ENCODE results near the gene CCDC28B. TPM values are rescaled to one million over a fixed set of nuclear protein-coding genes. Genes with fewer than 3 reads are reported as not detected.
A peak's percentile ranks its signal among the peaks of the same experiment; 100 is the strongest.
"Not testable (repeated sequence)": the region's sequence is repeated elsewhere in the genome, so short reads cannot be mapped to it uniquely, and the experiment has no call there.

CCDC28B gene
- 24.4 and 30.9 TPM in 2 replicates for total RNA-seq (2014; rRNA removed; shearing (Covaris generic))

DNA sequence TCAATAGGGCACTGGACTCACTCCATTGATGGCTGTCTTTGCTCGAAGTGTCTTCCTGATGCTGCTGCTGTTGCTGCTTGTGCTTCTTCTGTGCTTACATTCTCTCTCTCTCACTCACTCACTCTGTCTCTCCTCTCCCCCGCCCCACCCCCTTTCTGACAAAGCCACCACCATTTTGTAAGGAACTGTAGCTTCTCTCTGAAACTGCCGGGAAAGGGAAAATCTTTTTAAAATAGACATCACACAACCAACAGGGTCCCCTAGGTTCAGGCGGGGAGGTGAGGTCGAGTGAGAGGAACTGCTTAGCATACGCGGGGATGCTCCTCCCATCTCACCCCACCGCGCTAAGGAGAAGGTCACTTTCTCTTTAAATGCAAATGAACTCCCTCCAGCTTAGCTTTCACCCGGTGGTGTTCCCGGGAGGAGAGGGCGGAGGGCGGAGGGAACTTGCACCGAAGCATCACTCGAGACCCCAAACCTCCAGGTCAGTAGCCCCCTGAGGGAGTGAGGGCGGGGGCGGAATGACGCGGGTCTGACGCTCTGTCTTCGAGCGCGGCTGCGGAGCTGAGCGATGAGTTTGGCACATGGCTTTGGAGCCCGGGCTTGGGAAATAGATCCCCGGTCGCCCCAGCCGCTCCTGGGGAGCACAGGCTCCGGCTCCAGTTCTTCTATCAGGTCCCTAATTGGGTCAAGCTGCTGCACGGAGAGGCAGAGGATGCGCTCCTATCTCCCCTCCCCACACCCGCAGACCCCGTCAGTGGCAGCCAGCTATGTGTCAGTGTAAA lies at the start of gene CCDC28B:
Gene CCDC28B (plus strand): TSS at position 370 of the 785 bp plus-strand sequence. CDS start 1,341 bp downstream, outside the sequence.
- peak; percentile 86 for DNase-seq (ENCODE audit: low spot score)
- in situ Hi-C loops (cut with HindIII; ENCODE audit: low sequenced_read_pairs) = no loop called here

DNA sequence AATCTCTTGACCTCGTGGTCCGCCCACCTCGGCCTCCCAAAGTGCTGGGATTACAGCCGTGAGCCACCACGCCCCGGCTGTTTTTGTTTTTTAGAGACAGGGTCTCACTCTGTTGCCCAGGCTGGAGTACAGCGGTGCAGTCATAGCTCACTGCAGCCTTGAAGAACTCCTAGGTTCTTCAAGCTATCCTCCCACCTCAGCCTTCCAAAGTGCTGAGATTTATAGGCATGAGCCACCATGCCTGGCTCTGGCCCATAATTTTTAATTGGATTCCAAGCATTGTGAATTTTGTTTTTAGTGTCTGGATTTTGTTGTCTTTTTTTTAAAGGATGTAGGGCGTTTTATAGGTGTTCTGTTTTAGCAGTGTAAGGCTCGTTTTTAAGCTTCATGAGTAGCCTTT lies 49.5 kb upstream of the CCDC28B start:
- in situ Hi-C loops (cut with HindIII; ENCODE audit: low sequenced_read_pairs) = no loop called here
- no peak for DNase-seq (ENCODE audit: low spot score)

DNA sequence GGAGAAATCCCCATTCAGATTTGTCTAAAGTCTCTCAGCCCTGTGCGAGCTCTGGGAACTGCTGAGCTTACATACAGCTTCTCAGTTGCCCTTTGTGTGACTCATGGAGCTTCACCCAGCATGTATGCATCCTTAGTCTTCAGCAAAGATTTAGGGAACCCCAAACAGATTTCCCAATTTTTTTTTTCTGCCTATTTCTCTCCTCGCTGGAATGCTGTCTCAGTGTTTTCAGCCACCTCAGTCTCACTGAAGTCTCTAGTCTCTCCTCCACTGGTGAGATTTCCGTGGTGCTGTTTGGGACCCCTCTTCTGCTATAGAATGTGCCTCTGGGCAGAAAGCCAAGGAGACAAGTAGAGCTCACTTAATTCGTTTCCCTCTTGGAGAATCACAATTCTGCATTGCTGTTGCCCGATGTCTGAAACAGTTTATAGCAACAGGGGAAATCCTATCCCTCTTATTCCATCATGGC lies 49.0 kb upstream of the CCDC28B start:
- DNase-seq (ENCODE audit: low spot score) = peak; percentile 32
- in situ Hi-C loops (cut with HindIII; ENCODE audit: low sequenced_read_pairs) = no loop called here

DNA sequence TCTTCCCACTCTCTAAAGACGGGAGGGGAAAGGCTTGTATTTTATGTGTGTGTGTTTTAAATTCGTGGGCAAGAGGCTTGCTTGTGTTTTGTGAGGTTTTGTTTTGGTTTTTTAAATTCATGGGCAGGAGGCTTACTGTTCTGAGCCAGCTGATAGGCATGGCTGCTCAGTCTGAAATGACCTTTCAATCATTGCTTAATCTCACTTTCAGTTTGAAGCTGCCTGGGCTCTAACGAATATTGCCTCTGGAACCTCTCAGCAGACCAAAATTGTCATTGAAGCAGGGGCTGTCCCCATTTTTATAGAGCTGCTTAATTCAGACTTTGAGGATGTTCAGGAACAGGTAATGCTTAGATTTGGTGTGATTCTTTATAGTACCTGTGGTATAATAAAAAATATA lies 41.2 kb upstream of the CCDC28B start:
- in situ Hi-C loops (cut with HindIII; ENCODE audit: low sequenced_read_pairs) = no loop called here
- DNase-seq (ENCODE audit: low spot score) = no peak

DNA sequence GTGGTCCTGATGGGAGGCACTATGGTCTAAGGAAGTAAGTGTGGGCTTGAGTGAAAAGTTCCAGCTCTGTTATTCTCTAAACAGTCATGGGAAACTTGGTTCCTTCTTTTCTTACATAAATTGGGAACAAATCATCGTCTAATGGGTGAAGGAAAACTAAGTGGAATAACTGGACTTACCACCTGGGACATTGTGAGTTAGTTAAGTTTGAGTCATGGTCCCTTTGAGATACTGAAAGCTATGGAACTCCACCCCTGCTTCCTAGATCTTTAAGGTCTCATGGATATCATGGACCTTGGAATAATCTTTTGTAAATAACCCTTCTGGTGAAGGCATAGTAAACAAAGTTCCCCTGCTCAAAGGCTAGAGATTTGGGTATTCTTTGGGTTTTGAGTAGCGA lies 37.0 kb upstream of the CCDC28B start:
- in situ Hi-C loops (cut with HindIII; ENCODE audit: low sequenced_read_pairs) = no loop called here
- no peak for DNase-seq (ENCODE audit: low spot score)

DNA sequence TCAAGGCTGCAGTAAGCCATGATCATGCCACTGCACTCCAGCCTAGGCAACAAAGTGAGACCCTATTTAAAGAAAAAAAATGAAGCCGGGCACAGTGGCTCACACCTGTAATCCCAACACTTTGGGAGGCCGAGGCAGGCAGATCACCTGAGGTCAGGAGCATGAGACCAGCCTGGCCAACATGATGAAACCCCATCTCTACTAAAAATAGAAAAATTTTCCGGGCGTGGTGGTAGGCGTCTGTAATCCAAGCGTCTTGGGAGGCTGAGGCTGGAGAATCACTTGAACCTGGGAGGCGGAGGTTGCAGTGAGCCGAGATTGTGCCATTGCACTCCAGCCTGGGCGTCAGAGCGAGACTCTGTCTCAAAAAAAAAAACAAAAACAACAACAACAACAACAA lies 34.8 kb upstream of the CCDC28B start:
- DNase-seq (ENCODE audit: low spot score); in situ Hi-C loops (cut with HindIII; ENCODE audit: low sequenced_read_pairs): not testable (repeated sequence)

DNA sequence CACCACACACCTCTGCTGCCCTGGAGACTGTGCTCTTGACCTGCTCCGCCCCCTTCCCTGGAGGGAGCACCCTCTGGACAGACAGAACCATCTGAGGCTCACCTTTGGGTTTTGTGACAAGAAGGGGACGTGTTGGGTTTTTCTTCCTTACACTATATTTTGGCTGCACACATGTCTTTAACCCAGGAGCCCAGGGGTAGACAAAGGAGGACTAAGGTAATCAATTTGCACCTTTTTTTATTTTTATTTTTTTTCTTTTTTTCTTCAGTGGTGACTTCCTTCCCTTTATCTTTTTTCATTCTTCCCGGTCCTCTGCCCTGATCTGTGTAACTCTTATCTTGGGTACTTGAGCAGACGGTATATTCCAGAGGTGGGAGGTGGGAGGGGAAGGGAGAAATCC lies 29.4 kb upstream of the CCDC28B start:
- no peak for DNase-seq (ENCODE audit: low spot score)
- in situ Hi-C loops (cut with HindIII; ENCODE audit: low sequenced_read_pairs) = no loop called here

DNA sequence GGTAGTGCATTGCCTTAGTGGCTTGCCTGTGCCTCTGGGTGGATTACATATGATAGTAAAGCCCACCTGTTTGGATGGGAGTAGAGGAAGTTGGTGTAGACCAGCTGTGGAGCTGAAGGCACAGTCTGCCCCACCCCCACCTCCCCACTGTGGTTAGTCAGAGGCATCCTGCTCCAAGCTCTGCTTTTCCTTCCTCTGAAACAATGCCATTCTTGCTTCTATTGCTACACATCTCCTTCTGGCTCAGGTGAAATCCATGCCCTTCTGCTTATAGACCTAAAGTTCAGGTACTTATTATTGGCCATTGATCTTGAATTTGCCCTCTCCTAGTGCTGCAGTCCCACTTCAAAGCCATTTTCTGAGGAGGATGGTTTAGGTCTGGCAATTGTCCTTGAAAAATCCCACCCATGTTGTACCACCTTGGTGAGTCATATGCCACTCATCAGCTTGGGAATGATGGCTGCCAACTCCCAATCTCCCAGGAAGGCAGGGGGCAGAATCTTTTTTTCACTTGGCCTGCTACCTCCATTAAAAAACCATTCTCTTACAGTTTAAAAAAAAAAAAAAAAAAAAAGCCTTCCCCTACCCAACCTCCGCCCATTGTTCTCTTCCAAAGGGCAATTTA lies 27.7 kb upstream of the CCDC28B start:
- in situ Hi-C loops (cut with HindIII; ENCODE audit: low sequenced_read_pairs) = no loop called here
- no peak for DNase-seq (ENCODE audit: low spot score)

DNA sequence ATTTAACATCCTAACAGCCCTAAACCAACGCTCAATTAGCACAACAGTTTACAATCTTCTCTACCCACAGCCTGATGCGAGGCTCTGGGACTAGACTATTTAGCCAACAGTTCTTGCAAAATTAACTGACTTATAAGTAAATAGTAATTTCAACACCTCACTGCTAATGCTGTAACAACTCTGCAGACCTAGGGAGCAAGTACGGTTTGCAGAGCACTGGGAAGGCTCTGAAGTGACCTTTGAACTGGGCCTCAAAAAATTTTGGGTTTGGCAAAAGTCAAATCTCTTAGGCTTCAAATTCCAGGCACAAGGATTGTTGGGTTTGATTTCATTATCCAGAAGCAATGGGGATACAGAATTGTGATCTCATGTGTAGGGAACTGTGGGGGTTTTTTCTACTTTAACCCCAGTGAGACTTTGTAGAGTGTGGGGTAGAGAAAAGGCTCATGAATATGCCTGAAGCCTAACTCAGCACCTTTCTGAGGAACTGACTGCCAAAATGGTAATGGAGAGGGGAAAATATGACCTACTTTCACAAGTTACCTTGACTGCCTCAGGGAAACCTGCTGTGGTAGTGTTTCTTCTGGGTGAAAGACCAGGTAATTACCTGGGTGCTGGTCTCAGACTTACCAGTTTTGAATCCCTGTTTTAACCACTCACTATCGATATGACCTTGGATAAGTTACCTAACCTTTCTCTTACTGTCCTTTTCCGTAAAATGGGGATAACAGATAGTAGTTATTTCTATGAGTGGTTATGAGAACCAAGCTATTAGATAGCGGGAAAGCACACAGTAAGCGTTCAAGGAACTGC lies 21.8 kb upstream of the CCDC28B start:
- in situ Hi-C loops (cut with HindIII; ENCODE audit: low sequenced_read_pairs) = no loop called here
- no peak for DNase-seq (ENCODE audit: low spot score)

DNA sequence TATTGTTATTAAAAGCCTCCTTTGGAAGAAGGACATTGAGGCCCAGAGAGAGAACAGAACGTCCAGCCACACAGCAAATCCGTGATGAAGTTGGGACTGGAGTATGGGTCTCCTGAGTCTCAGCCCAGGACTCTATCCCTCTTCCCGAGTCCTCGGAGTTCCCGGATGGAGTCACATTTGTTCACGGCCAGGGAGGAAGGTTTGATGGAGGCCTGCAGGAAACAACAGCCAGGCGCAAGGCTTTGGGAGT lies 21.3 kb upstream of the CCDC28B start:
- in situ Hi-C loops (cut with HindIII; ENCODE audit: low sequenced_read_pairs) = no loop called here
- DNase-seq (ENCODE audit: low spot score) = no peak

DNA sequence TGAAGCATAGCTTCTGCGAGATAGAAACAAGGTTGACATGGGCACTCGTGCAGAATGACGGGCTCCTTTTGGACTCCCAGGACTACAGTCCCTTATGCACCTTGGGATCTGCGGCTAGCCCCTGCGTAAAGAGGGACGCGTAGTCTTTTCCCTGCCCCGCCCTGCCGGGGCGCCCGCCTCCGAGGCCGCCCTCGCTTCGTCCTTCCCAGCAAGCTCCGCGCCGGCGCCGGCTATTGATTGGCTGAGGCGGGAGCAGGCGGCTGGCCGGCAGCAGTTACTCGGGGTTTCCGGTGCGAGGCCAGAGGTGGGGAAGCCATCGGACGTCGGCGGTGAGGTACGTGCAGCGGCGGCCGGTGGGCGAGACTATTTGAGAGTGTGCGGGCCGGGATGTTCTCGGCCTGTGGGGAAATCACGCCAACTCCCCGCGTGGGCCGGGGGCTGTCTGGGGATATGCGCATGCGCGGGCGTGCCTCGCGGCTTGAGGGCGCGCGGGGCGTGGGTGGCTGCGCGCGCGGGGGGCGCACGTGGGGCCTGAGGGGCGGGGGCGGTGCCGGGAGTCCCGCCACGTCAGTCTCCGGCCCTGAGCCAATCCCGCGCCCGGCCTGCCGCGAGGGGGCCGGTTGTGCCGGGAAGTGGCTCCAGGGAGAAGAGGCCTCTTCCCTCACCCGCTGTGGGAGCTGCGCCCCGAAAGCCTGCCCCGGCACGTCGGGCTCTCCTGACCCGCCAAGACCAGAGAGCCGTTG lies 20.8 kb upstream of the CCDC28B start, which contains the start of gene TXLNA:
Gene TXLNA (plus strand): TSS at position 233 of the 743 bp plus-strand sequence. CDS start 671 bp downstream, outside the sequence.
- DNase-seq (ENCODE audit: low spot score) = peak; percentile 90
- in situ Hi-C loops (cut with HindIII; ENCODE audit: low sequenced_read_pairs) = no loop called here

DNA sequence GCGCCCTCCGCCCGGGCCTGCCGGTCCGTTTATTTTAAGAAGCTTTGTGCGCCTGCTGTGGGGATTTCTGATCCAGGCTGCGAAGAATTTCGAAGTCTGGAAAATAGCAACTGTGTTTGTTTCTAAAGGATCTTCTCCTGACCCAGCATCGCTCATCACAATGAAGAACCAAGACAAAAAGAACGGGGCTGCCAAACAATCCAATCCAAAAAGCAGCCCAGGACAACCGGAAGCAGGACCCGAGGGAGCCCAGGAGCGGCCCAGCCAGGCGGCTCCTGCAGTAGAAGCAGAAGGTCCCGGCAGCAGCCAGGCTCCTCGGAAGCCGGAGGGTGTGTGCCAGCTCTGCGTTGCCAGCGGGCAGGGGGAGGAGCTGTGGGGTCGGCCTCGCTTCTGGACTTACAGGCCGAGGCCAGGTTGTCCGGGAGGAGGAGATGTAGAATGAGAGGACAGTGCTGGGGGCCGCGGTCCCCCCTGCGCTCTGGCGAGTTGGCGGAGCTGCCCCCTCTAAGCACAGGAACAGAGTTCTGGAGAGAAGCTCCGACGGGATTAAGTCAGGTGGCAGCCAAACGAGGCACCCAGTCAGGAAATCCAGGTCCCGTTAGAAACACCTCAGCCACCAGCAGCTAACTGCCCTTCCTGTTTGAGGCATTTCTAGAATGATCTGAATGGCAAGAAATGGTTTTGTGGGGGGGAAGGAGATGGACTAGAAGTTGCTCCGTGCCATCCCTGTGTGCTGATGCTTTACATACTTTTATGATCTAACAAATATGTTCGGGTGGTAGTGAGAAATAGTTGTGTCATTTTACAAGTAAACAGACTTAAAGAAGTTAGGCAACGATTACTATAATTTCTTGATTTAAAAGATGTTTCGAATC lies 20.0 kb upstream of the CCDC28B start:
- in situ Hi-C loops (cut with HindIII; ENCODE audit: low sequenced_read_pairs) = no loop called here
- DNase-seq (ENCODE audit: low spot score) = peak; percentile 38

DNA sequence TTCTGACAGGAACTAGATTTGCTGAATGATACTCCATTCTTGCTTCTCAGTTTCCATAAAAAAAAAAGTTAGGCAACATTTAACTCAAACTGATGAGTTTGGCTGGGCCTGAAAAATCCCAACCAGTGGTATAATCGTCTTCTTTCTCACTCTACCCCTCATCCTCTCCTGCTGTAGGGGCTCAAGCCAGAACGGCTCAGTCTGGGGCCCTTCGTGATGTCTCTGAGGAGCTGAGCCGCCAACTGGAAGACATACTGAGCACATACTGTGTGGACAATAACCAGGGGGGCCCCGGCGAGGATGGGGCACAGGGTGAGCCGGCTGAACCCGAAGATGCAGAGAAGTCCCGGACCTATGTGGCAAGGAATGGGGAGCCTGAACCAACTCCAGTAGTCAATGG lies 19.3 kb upstream of the CCDC28B start:
- in situ Hi-C loops (cut with HindIII; ENCODE audit: low sequenced_read_pairs) = no loop called here
- DNase-seq (ENCODE audit: low spot score) = no peak

DNA sequence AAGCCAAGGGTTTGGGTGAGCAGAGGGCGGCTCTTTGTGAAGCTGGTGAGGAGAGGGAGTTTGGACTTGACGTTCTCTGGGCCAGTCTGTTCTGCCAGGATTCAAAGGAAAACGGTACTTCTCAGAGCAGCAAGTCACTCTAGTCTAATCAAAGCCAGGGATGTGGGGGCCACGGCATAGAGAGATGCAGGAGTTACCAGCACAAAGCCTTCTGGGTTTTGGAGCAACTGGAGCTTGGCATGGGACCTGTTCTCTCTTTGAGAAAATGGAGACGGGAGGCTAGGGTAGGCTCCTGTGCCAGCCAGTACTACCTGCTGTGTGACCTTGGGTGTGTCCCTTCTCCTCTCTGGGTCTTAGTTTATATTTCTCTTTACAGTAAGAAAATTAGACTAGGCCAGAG lies 18.8 kb upstream of the CCDC28B start:
- in situ Hi-C loops (cut with HindIII; ENCODE audit: low sequenced_read_pairs) = no loop called here
- no peak for DNase-seq (ENCODE audit: low spot score)

DNA sequence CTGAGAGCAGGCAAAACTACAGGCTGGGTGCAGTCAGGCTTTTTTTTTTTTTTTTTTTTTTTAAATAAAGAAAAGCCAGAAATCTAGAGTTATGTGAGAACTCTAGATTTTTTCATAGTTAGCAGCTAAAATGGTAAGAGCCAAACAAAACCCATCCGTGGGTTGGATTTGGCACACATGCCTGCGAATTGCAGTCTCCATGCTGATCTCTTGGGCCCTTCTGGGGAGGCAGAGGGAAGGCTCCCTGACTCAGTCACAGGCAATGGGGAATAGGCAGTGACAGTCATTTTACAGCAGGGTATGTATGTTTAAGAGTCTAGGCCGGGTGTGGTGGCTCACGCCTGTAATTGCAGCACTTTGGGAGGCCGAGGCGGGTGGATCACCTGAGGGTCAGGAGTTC lies 18.3 kb upstream of the CCDC28B start:
- in situ Hi-C loops (cut with HindIII; ENCODE audit: low sequenced_read_pairs) = no loop called here

DNA sequence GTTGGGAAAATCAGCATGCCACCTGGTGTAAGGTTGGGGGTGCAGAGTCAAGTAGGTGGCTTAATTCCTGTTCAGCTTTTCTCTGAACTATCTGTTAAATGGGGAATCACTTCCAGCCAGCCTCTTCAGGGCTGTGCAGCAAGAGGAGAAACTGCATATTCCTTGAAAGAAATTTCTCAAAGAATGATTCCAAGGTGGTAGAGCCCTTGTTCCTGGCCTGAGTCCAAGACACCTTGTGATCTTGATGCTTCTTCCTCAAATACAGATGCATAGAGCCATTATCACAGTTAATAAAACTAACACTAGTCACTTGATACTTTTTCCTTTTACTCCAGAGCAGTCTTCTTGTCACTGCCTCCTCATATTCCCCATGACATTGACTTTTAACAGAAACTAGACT lies 15.7 kb upstream of the CCDC28B start:
- in situ Hi-C loops (cut with HindIII; ENCODE audit: low sequenced_read_pairs) = no loop called here
- no peak for DNase-seq (ENCODE audit: low spot score)

More for the DNA sequence above, 18.3 kb upstream of the CCDC28B start:
- DNase-seq (ENCODE audit: low spot score) = no peak

DNA sequence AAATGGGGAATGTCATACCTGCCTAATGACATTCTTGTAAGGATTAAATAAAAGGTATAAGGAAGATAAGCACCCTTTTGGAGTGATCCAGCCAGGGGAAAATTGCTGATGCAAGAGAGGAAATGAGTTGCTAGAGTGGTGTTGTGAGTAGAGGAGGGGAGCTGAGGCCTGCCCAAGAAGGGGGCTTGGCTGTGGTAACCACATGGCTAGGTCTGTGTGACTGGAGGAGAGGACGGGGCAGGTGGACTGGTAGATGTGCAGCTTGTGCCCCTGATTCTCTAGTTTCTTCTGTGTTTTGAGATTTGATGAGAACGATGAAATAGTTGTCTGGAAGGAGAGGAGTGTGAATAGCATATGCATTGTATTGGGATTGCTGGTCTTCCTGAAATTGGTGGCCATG lies 14.3 kb upstream of the CCDC28B start:
- no peak for DNase-seq (ENCODE audit: low spot score)
- in situ Hi-C loops (cut with HindIII; ENCODE audit: low sequenced_read_pairs) = no loop called here

DNA sequence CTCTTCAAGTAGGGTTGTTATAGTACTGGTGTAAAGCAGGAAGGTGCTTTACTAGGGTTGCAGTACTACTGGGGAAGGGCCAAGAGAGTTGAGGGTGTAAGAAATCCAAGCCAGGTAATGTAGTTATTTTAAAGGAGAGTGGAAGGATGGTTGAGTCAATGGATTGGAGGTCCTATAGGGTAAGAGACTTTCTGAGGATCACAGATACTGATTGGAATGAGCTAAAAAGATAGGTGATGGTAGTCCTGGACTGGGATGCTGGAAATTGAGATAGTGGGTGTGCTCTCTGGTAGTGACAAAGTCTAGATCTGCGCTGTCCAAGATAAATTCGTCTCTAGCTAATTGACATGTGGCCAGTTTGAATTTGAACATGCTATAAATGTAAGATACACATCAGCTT lies 13.9 kb upstream of the CCDC28B start:
- DNase-seq (ENCODE audit: low spot score) = no peak
- in situ Hi-C loops (cut with HindIII; ENCODE audit: low sequenced_read_pairs) = no loop called here

DNA sequence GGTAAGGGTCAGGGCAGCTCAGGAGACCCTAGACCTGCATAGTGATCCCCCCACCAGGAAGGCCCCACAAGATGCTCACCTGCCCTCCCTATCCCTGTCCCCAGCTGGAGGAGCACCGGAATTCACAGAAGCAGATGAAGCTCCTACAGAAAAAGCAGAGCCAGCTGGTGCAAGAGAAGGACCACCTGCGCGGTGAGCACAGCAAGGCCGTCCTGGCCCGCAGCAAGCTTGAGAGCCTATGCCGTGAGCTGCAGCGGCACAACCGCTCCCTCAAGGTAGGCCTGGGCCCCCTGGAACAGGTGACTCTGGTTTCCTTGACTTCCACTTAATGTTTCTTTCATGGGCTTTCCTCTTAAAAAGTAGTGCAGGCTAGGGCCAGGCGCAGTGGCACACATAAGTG lies 12.5 kb upstream of the CCDC28B start:
- in situ Hi-C loops (cut with HindIII; ENCODE audit: low sequenced_read_pairs) = no loop called here
- DNase-seq (ENCODE audit: low spot score) = no peak

Data from G401 (cell line).